H9 (cell line): Measurements from ENCODE around the gene FTO. TPM values are rescaled to one million over a fixed set of nuclear protein-coding genes. Genes with fewer than 3 reads are reported as not detected.

ENCODE experiments used
- DNase-seq: peaks from one replicate; pipeline ENCODE4 v3.0.0-alpha.2; 2017
- H2AFZ ChIP-seq: one replicate; pipeline ENCODE4 v1.6.1; 2013; ENCODE audit warnings: mild to moderate bottlenecking, low read length, control low read depth, moderate library complexity
- H2AK5ac ChIP-seq: 2 replicates; pipeline ENCODE4 v1.6.1; 2013; ENCODE audit warnings: low read length, control low read depth, mixed read lengths; ENCODE audit not compliant: insufficient read length
- H2BK120ac ChIP-seq: one replicate; pipeline ENCODE4 v1.6.1; 2013; ENCODE audit warnings: low read depth, mild to moderate bottlenecking, low read length, control low read depth, inconsistent platforms; ENCODE audit not compliant: poor library complexity, severe bottlenecking
- H2BK12ac ChIP-seq: 2 replicates; pipeline ENCODE4 v1.6.1; 2013; ENCODE audit warnings: low read length, control low read depth, mixed read lengths, low read depth; ENCODE audit not compliant: insufficient read length
- H2BK15ac ChIP-seq: 2 replicates; pipeline ENCODE4 v1.6.1; 2013; ENCODE audit warnings: low read depth, low read length, control low read depth
- H2BK20ac ChIP-seq: one replicate; pipeline ENCODE4 v1.6.1; 2013; ENCODE audit warnings: low read depth, mild to moderate bottlenecking, low read length, control low read depth, inconsistent platforms; ENCODE audit not compliant: poor library complexity, severe bottlenecking
- H2BK5ac ChIP-seq: 2 replicates; pipeline ENCODE4 v1.6.1; 2013; ENCODE audit warnings: low read length, control low read depth, mixed read lengths; ENCODE audit not compliant: insufficient read length
- H3K14ac ChIP-seq: 2 replicates; pipeline ENCODE4 v1.6.1; 2013; ENCODE audit warnings: low read length, control low read depth; ENCODE audit not compliant: insufficient read depth
- H3K18ac ChIP-seq: 2 replicates; pipeline ENCODE4 v1.6.1; 2013; ENCODE audit warnings: low read depth, mild to moderate bottlenecking, mixed read lengths, low read length, control low read depth; ENCODE audit not compliant: insufficient read length
- H3K23ac ChIP-seq: 2 replicates; pipeline ENCODE4 v1.6.1; 2013; ENCODE audit warnings: low read length, control low read depth, mixed read lengths, low read depth; ENCODE audit not compliant: insufficient read length
- H3K23me2 ChIP-seq: 2 replicates; pipeline ENCODE4 v1.6.1; 2013; ENCODE audit warnings: low read depth, mild to moderate bottlenecking, mixed read lengths, low read length, control low read depth; ENCODE audit not compliant: insufficient read length, poor library complexity, severe bottlenecking
- H3K27ac ChIP-seq: 2 replicates; pipeline ENCODE4 v1.5.1; 2013; ENCODE audit warnings: low read length, control low read depth, mixed read lengths, low read depth; ENCODE audit not compliant: insufficient read length
- H3K27me3 ChIP-seq: 2 replicates; pipeline ENCODE4 v1.6.1; 2013; ENCODE audit warnings: low read length, control low read depth, inconsistent platforms; ENCODE audit not compliant: insufficient read depth
- H3K4ac ChIP-seq: 2 replicates; pipeline ENCODE4 v1.6.1; 2013; ENCODE audit warnings: low read depth, mild to moderate bottlenecking, control low read depth, inconsistent platforms, low read length, moderate library complexity
- H3K4me1 ChIP-seq: 2 replicates; pipeline ENCODE4 v1.6.1; 2013; ENCODE audit warnings: low read length, control low read depth, inconsistent platforms; ENCODE audit not compliant: insufficient read depth
- H3K4me2 ChIP-seq: 2 replicates; pipeline ENCODE4 v1.6.1; 2013; ENCODE audit warnings: low read length, control low read depth, mixed read lengths; ENCODE audit not compliant: insufficient read length, insufficient read depth
- H3K56ac ChIP-seq: 2 replicates; pipeline ENCODE4 v1.6.1; 2013; ENCODE audit warnings: low read depth, mild to moderate bottlenecking, mixed read lengths, low read length, control low read depth; ENCODE audit not compliant: insufficient read length
- H3K79me1 ChIP-seq: 2 replicates; pipeline ENCODE4 v1.6.1; 2013; ENCODE audit warnings: low read depth, mild to moderate bottlenecking, moderate library complexity, low read length, control low read depth, inconsistent platforms; ENCODE audit not compliant: insufficient read depth, poor library complexity, severe bottlenecking
- H3K79me2 ChIP-seq: 2 replicates; pipeline ENCODE4 v1.6.1; 2013; ENCODE audit warnings: low read length, control low read depth, inconsistent platforms; ENCODE audit not compliant: insufficient read depth
- H3K9ac ChIP-seq: 2 replicates; pipeline ENCODE4 v1.6.1; 2013; ENCODE audit warnings: low read length, control low read depth, mixed read lengths; ENCODE audit not compliant: insufficient read length; ENCODE audit errors: extremely low read depth
- H3K9me3 ChIP-seq: one replicate; pipeline ENCODE4 v1.6.1; 2013; ENCODE audit warnings: low read depth, low read length, inconsistent platforms; ENCODE audit not compliant: control insufficient read depth
- H3T11ph ChIP-seq: one replicate; pipeline ENCODE4 v1.6.1; 2013; ENCODE audit warnings: mild to moderate bottlenecking, low read length, control low read depth, inconsistent platforms
- H4K20me1 ChIP-seq: one replicate; pipeline ENCODE4 v1.6.1; 2013; ENCODE audit not compliant: control insufficient read depth, insufficient read length, insufficient read depth
- H4K5ac ChIP-seq: 2 replicates; pipeline ENCODE4 v1.6.1; 2013; ENCODE audit warnings: low read depth, mild to moderate bottlenecking, mixed read lengths, low read length, control low read depth; ENCODE audit not compliant: insufficient read length
- H4K8ac ChIP-seq: replicated peaks from 2 replicates; pipeline ENCODE4 v1.6.1; 2013; ENCODE audit warnings: low read length, control low read depth, mixed read lengths, low read depth; ENCODE audit not compliant: insufficient read length
- H4K91ac ChIP-seq: 2 replicates; pipeline ENCODE4 v1.6.1; 2013; ENCODE audit warnings: low read depth, mild to moderate bottlenecking, moderate library complexity, mixed read lengths, low read length, control low read depth; ENCODE audit not compliant: insufficient read length
- H3K27ac Mint-ChIP-seq, 3 experiments: 2 replicates in 2 of 3; 3 replicates in 1 of 3; pipeline ENCODE4 v1.8.0; 2020 to 2021; ENCODE audit warnings: mixed read lengths in 3 of 3, mild to moderate bottlenecking in 1 of 3, moderate library complexity in 1 of 3
- H3K27me3 Mint-ChIP-seq: 2 replicates; pipeline ENCODE4 v1.8.0; 2021; ENCODE audit warnings: low read depth, mild to moderate bottlenecking, moderate library complexity, mixed read lengths
- H3K36me3 Mint-ChIP-seq, 3 experiments: 2 replicates in 2 of 3; 3 replicates in 1 of 3; pipeline ENCODE4 v1.8.0; 2020 to 2021; ENCODE audit warnings: low read depth in 3 of 3, mixed read lengths in 3 of 3; ENCODE audit not compliant: insufficient read depth in 1 of 3
- H3K4me1 Mint-ChIP-seq, 2 experiments: 2 replicates each; pipeline ENCODE4 v1.8.0; 2020; ENCODE audit warnings: mixed read lengths in 2 of 2
- H3K4me3 Mint-ChIP-seq, 2 experiments: 2 replicates in 1 of 2; 3 replicates in 1 of 2; pipeline ENCODE4 v1.8.0; 2020 to 2021; ENCODE audit warnings: mild to moderate bottlenecking in 2 of 2, mixed read lengths in 2 of 2, moderate library complexity in 1 of 2
- H3K9me3 Mint-ChIP-seq, 2 experiments: 2 replicates in 1 of 2; 3 replicates in 1 of 2; pipeline ENCODE4 v1.8.0; 2020; ENCODE audit warnings: mild to moderate bottlenecking in 2 of 2, mixed read lengths in 2 of 2, moderate library complexity in 1 of 2
- WGBS: extraction: QIAGEN DNeasy Blood & Tissue Kit; methylation state at CpG from one replicate; pipeline ENCODE4 v1.1.7; 2013; ENCODE audit warnings: missing lambda C conversion rate, low lambda C conversion rate, mixed read lengths; ENCODE audit not compliant: insufficient read length; ENCODE audit errors: extremely low coverage; 5-methylcytosine and 5-hydroxymethylcytosine counted together
- total RNA-seq: library from RNA; stranded (reverse); gene quantifications from 2 replicates; pipeline ENCODE4 v1.2.1, GENCODE V29; 2021
- TF ChIP-seq, protein P1 (sequence below): fragments of 200-600 bp; sonication (generic); conservative IDR thresholded peaks from 3 replicates; pipeline ENCODE4 v1.8.0; 2021; ENCODE audit warnings: antibody characterized with exemption, mild to moderate bottlenecking

FTO gene
- total RNA-seq, 1 experiment from 2014 or later, result 67.9 TPM

DNA sequence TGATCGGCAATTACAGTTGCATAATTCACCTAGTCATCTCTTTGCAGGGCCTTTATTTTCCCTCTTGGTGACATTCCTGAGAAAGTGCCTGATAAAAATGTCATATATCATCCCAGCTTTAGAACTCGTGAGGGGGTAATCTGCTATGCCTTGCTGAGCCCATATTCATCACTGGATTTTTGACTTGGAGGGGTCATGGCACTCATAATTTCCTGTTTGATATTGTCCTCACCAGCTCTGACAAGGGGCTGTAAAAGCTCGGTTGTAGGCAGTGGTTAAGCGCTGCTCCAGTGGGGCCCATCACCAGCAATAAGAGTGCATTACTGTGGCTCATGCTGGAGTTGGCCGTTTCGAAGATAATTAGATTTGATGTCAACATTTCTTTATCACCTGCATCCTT, 355.4 kb downstream of the FTO start:
- H3K27me3 ChIP-seq, result no peaks in the 10 kb centered on the region

More for the DNA sequence above, 355.4 kb downstream of the FTO start:
- Histone ChIP-seq H2AK5ac (no peak overlapping the region), H2BK12ac (no peak overlapping the region), H2BK5ac (no peak overlapping the region), H3K4me2 (no peak overlapping the region), H4K8ac (no peak overlapping the region), H2BK15ac (no peak overlapping the region), H3K14ac (no peak overlapping the region), H2AFZ (no peak overlapping the region), H3K9ac (no peak overlapping the region), H3K27ac (no peak overlapping the region), H4K20me1 (no peaks in the 10 kb centered on the region), H3K18ac (no peak overlapping the region), H2BK120ac (no peak overlapping the region), H3K79me2 (no peaks in the 10 kb centered on the region), H3K23ac (no peak overlapping the region), H3K4ac (no peak overlapping the region), H3K4me1 (peaks cover 3% of the 10 kb centered on the region; the same call in 1 of the 2 replicates), H2BK20ac (no peak overlapping the region), H3K79me1 (no peaks in the 10 kb centered on the region), H3T11ph (no peak overlapping the region), H4K5ac (no peak overlapping the region), H3K23me2 (no peaks in the 10 kb centered on the region), H4K91ac (no peak overlapping the region), H3K9me3 (no peaks in the 10 kb centered on the region), H3K56ac (no peak overlapping the region)
- H3K4me1 Mint-ChIP-seq, result peaks cover 19 to 25% of the 10 kb centered on the region in 2 experiments
- no peaks in the 10 kb centered on the region for H3K36me3 Mint-ChIP-seq
- no peak overlapping the region for H3K27ac Mint-ChIP-seq
- TF ChIP-seq, protein P1, sequence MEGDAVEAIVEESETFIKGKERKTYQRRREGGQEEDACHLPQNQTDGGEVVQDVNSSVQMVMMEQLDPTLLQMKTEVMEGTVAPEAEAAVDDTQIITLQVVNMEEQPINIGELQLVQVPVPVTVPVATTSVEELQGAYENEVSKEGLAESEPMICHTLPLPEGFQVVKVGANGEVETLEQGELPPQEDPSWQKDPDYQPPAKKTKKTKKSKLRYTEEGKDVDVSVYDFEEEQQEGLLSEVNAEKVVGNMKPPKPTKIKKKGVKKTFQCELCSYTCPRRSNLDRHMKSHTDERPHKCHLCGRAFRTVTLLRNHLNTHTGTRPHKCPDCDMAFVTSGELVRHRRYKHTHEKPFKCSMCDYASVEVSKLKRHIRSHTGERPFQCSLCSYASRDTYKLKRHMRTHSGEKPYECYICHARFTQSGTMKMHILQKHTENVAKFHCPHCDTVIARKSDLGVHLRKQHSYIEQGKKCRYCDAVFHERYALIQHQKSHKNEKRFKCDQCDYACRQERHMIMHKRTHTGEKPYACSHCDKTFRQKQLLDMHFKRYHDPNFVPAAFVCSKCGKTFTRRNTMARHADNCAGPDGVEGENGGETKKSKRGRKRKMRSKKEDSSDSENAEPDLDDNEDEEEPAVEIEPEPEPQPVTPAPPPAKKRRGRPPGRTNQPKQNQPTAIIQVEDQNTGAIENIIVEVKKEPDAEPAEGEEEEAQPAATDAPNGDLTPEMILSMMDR, result no peak
- no peaks in the 10 kb centered on the region for H3K9me3 Mint-ChIP-seq
- no CpG with 5 or more reads among the region's 6 CpGs for WGBS
- no peak for DNase-seq
- no peaks in the 10 kb centered on the region for H3K27me3 Mint-ChIP-seq
- no peak overlapping the region for H3K4me3 Mint-ChIP-seq
